T-helper 1 cell (primary cell): Measurements from ENCODE around the gene KLF13.

Experiments
- DNase-seq, 5 donors: peaks; one replicate each; pipeline ENCODE4 v3.0.0-alpha.2; 2012 to 2020

The KLF13 gene

DNA sequence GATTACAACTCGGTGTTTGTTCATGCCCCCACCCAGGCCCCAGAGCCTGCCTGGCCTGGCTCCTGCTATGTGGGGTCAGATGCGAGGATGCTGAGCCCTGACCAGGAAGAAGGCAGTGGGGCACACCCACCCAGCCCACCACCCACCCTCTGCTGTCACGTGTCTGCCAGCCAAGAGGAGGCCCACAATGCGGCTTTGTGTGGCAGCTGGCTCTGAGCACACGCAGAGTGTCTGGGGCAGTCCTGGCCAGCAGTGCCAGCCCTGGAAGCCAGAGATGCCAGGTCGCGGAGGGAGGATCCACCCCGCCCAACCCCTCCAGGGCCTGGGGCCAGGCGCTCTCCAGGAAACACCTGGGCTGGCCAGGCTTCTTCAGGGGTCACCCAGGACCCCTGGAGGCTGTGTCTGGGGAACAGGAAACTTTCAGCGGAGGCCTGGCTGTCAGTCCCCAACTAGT lies 26.4 kb upstream of the KLF13 start:
- no peak for DNase-seq

DNA sequence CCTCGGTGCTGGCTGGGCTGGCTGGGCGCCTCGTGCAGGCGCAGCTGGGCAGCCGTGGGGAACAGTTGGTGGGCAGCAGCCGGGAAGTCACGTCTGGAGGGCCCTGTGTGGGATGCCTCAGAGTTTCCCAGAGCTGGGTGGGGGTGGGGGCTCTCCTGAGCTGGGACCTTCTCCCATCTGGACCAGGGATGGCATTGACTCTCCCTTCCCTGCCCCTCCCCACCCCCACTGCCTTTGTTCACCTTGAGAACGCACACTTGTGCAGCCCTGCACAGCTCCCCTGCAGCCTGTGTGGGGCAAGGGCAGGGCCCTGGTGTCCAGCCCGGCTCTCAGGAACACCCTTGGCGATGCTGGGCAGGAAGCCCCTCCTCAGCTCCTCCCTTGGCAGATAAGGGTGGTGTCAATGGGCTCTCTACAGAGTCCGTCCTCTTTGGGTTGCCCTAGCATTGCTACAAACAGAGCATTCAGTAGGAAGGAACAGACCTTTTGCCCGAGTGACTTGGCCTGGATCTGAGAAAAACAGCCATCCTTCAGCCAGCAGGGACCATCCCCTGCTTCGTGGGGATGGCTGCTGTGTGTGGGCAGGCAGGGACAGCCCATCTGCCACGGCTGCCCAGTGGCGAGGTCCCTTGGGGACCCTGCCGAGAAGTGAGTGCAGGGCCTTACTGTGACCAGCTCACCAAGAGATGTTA lies 25.5 kb upstream of the KLF13 start:
- no peak for DNase-seq

DNA sequence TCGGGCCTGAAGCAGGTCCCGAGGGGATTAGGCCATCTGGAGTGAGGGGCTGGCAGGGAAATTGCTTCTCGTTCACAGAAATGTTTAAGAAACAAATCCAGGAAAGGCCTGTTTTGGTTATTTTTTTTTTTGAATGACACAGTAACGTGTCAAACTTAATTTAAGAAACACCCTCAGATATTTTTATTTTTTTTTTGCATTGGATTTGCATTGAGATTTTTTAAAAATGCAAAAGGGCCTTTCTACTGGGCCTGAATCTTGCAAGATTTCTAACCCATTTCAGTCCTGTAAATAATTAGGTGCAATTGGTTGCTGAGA lies 25.0 kb upstream of the KLF13 start:
- no peak for DNase-seq

DNA sequence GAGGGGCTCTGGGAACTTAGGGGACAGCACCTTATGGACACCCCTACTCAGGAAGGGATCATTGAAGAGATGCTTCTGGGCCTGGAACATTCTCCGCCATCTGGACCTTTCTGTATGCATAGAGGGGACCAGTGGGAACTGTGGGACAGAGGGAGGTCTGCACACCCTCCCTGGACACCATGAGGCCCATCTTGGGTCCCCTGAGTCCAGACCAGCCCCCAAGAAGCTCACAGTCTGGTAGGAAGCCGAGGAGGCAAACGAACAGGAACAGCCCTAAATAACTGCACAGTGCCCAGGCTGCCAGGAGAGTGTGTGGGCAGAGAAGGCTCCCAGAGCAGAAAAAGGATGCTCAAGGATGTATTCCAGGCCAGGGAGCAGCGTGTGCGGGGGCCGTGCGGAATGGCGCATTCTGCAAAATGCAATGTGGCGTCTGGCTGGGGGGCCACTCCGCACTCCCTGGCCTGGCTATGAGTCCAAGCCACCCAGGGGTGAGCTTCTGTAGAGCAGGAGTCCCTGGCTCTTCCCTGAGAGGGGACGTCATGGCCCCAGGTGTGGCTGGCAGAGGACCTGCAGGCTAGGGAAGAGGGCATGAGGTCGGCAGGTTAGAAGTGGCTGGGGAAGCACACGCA lies 24.5 kb upstream of the KLF13 start:
- DNase-seq = no peak

DNA sequence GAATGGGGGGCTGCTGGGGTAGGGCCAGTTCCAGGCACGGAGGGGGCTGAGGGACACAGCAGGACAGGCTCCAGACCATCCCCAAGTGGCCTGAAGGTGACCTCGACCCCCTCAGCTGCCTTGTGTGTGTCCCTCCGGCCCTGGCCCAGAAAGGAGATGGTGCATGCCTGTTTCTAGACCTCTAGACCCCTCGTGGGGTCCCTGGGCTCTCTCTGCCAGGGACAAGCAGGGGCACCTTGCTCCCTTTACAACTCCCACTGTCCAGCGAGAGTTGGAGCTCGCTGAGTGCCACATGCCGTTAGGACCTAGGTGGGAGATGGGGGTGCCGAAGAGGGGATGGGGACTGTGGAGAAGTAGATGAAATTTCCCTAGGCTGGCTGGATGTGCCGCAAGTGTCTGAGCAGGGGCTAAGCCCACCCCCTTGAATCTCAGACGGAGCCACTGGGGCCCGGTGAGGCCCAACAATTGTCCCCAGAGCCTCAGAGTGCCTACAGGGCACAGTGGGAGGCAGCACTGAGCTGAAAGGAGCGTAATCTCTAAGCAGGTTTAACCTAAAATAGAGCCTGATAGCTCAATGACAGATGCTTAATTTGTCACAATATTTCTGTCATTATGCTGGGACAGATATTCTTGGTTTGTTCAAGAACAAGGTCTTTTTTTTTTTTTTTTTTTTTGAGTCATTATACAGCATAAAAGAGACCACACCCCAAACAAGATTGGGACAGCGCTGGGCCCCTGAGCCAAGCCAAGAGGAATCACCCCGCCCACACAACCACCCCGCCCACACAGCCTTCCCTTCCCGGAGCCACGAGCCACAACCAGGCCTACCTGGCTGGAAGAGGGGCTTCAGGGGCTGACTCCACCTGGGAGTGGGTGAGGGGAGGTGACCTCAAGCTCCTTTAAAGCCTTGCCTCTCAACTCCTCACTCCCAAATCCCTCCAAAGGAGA lies 23.6 kb upstream of the KLF13 start:
- no peak for DNase-seq

DNA sequence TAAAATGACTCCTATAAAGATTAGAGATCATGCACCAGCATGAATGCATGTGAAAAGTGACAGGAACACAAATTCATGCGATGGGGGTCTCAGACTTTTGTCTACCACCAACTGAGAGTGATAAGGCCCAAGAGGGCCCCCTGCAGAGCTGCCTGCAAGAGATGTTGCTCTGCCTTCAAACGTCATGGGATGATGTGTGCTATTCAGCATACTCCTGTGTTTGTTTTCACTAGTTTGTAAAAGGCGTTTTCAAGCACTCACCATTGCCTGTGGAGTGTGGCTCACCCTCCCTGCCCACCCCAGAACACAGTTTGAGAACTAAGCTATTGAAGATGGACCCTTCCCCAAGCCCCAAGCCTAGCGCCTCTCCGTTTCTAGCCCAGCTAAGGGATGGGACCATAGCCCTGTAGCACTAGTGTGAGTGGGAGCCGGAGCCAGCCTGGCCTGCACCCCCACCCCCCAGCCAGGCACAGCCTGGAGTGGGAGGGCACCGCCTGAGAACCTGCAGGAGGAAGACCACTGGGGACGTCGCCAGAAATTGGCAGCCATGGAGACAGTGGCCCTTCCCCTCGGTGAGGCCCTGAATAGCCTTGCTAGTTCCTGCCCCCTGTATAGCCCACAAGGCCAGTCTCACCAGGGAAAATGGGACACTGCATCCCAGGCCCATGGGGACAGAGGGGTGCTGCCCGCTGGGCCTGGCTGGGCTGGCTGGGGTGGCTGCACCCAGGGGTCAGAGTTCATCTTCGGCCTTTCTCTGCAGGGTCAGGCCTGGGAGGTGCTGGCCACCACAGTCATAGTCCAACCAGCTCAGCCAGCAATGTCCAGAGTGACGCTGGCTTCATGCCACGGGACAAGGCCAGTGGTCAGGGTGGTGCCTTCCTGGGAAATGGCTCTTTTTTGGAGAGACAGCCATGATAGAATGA lies 22.6 kb upstream of the KLF13 start:
- DNase-seq = no peak

DNA sequence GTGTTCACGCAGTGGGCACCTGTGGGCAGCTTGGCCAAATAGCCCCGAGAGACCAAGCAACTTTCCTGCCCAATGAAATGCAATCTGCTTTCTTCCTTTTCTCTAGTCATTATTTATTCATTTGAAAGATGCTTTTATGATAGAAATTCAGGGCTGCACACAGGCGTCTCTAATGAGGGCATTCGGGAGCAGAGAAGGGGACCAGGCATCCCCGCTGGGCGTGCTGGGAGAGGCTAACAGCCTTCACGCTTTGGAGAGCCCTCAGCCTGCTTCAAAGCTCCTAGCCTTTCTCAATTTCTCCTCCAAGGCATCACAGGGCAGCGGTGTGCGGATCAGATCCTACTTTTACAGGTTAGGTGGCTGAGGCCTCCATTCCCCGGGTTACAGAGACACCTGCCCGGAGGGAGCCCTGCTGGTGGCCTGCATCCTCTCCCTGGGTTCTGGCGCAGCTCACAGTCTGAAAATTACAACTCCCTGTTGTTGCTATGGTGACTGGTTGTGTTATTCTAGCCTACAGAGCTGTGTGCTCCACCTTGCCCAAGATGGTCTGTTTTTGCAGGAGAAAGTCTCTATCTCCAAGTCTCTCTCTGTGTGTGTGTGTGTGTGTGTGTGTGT lies 21.8 kb upstream of the KLF13 start:
- no peak for DNase-seq

DNA sequence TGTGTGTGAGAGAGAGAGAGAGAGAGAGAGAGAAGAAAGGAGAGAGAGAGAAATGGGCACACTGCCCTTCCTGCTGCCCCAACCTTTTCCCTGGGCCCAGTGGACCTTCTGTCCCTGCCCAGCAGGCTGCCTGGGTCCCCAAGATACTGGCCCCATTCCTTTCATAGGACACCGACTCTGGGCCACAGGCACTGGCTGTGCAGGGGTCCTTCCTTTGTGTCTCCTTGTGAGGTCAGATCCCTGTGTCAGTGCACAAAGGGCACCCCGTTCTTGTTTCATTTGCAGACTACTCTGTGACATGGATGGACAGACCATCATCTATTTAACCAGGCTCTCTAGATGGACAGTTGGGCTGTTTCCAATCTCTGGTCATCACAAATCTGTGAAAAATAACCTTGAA lies 21.3 kb upstream of the KLF13 start:
- no peak for DNase-seq

DNA sequence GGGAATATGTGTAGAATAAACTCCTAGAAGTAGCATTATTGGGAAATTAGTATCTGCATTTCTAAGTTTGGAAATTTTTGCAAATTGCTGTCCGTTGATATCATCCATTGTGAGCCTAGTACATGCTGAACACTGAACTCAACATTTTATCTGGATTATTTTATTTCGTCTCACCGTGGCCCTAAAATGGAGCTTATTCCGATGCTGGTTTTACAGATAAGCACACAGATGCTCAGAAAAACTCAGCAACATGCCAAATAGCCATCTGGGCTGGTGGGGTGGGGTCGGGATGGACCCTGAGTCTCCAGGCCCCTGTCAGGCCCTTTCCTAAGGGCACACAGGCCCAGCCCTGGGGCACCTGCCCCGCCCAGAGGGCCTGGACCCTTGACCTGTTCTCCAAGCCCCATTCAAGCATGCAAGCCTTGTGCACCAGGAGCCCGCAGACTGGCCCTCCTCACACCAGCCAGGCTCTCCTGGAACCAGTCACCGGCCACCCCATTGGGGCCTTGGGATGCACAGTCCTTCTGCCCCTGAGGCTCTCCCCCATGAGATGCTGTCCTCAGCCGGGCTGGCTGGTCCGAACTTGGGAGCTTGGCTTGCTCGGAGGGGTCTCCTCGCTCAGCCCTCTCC lies 20.7 kb upstream of the KLF13 start:
- no peak for DNase-seq

DNA sequence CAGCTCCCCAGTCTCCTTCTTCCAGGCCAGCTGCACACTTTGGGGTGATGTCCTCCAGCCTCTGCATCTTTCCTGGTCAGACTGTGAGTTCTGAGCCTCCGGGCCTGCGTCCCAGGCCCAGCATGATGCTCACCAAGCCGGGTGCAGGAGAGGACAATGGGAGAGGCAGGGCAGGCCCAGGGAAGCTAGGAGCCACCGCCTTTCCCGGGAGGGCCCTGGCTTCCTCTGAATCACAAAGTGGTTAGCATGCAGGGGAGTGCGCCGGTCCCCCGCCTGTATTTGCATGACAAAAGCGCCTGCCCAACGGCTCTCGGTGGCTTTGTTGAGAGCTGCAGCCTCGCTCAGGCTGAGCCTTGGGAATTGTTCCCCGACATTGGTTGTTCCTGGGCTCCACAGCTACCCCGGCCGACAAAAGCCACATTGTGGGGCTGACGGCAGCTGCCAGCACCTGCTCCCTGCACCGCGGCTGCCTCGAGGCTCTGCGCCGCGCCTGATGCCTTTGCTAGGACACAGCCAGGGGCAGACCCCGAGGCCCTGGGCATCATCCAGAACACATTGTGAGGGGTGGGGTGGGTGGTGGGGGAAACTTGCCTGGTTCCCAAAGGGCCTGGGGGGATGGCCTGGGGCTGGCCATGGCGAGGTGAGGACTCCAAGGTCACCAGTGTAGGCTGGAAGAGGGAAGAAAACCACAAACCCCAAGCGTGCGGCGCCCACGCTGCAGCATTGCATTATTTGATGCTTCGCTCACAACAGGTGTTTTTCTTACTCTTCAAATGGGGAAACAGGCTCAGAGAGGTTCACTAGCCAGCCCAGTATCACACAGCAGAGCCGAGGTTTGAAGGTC lies 20.0 kb upstream of the KLF13 start:
- DNase-seq = no peak

DNA sequence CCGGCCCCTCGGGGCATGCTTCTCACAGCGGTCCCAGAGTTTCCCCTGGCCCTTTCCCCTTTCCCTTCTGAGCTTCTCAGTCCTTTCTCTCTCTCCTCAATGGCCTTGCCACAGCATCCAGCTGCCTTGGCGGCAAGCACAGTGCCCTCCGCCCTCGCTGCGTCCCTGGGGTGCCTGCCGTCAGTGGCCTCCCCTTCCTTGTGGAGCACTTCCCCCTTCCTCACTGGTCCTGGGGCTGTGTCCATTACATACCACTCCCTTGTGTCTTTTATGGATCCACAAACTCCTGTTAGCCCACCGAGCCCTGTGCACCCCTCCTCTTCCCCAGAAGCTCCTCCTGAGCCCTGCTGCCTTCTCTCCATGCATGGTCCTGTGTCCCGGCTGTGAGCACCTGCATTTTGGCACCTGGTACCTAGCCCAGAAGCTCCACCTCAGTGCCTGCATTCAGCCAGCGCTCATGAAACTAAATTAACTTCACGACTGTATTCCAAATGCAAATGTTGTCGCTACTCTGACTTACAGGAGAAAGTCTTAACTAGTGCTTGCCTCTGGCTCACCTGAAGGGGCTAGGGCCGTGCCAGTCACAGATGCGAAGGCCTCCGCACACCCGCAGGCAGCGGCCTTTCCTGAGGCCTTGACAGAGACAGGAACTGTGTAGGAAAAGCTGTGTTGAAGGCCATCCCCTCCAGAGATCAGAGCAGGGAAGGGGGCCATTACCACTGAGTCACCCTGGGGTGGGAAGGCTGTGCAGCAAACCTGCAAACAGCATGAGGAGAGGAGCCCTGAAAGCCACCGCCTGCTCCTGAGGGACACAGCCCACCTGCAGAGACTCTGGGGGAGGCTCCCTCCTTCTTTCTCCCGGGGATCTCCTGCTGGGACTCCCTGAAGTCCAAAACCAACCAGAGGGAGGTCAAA lies 19.1 kb upstream of the KLF13 start:
- no peak for DNase-seq

DNA sequence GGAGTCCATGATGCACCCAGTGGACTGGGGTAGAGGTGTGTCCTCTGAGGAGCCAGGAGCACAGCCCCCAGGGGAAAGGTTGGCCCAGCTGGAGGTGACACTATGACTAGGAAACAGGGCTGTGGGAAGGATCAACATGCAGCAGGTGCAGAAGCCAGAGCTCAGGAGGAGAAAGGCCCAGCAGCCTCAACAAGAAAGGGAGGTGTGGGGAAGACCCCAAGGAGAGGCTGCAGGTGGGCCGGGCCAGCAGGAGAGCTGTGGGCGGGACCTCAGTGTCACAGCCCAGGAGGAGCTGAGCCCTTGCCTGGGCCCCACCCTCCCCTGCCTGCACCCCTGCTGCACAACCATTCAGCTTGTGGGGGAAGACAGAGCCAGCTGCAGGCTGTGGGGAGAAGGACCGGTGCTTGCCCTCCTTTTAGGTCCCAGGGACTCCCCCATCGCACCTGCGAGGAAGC lies 18.4 kb upstream of the KLF13 start:
- no peak for DNase-seq

DNA sequence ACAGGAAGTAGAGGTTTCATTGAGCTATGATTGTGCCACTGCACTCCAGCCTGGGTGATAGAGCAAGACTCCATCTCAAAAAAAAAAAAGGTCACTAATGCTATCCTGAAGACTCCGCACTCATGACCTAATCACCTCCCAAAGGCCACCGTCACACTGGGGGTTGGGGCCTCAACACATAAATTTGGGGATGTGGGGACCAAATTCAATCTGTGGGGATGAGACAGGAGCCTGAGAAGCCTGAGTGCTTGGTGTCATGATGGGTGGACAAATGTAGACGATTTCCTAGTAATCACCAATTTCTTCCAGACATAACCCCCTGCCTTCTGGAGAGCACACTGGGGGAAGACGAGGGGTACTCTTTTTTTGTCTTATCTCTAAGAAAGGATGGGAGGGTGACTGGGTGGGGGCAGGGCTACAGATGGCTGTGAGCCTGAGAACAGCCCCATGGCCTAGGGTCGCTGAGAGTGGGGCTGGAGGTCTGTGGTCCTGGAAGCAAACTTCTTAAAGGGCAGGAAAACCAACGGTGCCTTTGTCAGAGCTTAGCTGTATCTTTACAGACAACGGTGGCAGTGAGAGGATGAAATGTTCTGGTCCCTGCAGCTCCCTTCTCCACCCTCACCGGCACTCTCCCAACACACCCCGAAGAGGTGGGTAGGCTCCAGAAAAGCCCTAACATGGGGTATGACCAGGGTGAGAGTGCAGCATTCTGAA lies 16.6 kb upstream of the KLF13 start:
- no peak for DNase-seq

DNA sequence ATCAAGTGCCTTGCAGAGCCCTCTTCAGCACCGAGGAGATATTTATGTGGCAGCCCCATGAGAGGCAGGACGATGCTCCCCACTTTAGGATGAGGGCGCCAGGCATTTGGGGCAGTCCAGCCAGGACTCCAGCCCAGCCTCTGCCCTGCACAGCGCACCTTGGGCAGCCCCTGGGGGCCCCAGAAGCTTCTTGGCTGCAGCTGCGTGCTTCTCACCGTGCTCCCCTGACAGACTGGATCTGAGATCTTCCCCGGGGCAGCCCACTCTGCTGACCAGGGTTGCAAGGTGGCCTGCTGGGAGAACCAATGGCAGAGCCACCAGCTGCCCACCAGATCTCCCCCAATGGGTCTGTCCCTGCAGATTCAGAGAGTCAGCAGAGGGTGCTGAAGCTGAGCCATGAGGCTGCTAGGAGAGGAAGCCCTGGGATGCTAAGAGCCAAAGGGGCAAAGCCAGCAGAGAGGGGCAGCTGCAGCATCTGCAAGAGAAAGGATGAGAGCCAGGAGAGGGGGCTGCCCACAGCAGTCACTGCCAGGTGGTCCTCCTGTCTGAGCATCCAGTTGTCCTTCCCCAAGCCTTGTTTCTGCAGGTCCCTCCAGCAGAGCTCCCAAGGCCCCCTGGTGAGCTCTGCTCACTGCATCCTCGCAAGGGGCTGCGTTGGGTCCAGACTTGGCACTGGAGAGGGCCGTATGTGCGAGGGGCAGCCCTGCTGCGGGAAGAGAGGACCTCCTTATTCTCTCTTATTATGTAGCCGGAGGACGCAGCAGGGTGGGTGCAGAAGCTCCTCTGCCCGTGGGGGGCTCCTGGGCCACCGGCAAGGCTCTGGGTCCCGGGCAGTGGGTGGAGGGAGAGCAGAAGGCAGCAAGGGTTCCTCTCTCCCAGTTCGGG lies 14.7 kb upstream of the KLF13 start:
- no peak for DNase-seq

DNA sequence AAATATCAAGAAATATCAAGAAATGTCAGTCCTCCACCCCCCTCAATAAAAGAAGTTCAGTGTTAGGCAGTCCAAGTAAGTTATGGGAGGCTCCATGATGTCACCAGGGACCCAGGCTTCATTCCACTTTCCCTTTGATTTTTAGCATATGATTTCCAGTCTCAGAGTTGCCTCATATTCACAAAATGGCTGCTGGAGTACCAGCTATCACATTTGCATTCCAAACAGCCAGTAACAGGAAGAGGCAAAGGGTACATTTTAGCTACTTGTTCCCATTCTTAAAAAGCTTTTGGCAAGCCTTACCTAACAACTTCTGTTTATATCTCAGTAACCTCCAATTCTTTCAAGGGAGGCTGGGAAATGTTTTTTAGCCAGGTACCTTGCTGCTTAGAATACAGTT lies 13.4 kb upstream of the KLF13 start:
- DNase-seq = no peak

DNA sequence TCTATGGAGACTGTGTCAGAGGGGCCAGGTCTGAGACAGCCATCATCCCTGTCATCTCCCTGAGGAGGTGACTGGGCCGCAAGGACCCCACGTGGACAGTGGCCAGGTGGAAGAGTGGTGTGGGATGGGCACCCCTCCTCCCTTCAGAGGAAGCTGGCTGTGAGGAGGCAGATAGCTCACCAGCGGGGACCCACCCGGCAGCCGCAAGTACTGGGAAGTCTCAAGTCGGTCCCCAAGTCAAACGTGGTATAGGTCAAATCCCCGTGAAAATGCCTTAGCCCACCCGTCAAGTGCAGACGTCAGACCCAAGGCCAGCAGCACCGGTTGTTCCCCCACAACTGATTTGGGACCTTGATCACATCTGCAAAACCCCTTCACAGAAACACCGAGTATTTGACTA lies 12.3 kb upstream of the KLF13 start:
- DNase-seq = no peak

DNA sequence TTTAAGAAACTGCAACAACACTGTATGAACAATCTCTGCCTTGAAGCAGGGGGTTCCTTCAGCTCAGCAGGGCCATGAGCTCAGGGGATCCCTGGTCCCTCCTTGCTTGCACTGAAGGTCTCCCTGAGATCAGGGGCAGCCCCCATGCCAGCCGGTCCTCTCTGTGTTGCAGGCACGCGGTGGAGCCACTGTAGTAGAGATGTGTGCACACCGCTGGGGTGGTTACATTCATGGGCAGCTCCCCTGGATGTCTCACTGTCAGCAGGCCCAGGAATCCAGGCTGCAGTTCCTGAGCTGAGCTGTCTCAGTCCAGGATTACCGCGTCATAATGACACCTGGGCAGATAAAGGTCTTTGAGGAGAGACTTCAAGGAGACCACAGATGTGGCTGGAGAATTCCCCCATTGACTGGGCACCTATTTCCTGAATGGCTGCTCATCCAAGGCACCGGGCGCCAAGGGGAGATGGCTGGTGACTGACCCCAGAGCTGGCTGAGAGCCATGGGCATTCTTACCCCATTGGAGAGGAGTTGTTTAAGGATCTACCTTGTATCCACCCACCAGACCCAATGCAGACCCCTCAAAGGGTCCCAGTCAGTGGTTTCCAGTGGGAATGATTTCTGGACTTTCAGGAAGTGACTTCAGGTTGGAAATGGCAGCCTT lies 10.4 kb upstream of the KLF13 start:
- DNase-seq = no peak
